Stimulated activated CD8-positive, alpha-beta memory T cell treated with anti-CD3 and anti-CD28 coated beads, Interleukin-7, amount 100 ng/mL, for 48 hours (primary cell): Measurements from ENCODE around the gene ZMYND19.
"Not testable (repeated sequence)": the region's sequence is repeated elsewhere in the genome, so short reads cannot be mapped to it uniquely, and the experiment has no call there.

ENCODE experiments used
- DNase-seq, 2 donors: peaks; one replicate each; pipeline ENCODE4 v3.0.0-alpha.2; 2020; ENCODE audit warnings: low read depth in 1 of 2; ENCODE audit errors: extremely low read depth in 1 of 2

The ZMYND19 gene

GRCh38 chr9:137590469-137591383 lies at the start of gene ZMYND19:
Gene ZMYND19, minus strand, starts transcription at chr9:137590512. Its CDS starts 249 bp downstream, at chr9:137590263.
- DNase-seq = peak; percentile 68 to 85

GRCh38 chr9:137639303-137640051 lies 49.2 kb upstream of the ZMYND19 start:
- DNase-seq = no peak

DNA sequence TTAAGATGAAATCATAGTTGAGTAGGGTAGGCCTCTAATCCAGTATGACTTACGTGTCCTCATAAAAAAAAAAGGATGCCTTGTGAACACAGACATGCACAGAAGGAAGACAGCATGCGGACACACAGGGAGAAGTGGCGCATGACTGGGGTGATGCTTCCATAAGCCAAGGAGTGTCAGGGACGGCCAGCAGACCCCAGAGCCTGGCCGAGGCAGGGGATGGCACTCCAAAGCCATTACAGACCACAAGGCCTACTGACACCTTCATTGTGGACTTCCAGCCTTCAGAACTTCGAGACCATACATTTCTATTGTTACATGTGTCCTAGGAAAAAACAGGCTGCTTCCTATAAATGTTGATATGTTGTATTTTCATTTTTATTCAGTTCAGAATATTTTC lies 48.4 kb upstream of the ZMYND19 start:
- no peak for DNase-seq

DNA sequence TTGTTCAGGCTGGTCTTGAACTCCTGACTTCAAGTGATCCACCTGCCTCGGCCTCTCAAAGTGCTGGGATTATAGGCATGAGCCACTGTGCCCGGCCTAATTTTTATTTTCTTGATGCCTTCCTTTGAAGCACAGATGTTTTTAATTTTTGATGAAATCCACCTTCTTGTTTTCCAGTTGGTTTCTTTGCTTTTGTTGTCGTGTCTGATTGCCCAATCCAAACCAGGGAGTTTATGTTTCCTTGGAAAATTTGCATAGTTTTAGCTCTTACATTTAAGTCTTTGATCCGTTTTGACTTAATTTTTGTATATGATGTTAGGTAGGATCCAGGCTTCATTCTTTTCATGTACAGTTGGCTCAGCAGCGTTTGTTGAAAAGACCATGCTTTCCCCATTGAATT lies 43.7 kb upstream of the ZMYND19 start:
- no peak for DNase-seq

DNA sequence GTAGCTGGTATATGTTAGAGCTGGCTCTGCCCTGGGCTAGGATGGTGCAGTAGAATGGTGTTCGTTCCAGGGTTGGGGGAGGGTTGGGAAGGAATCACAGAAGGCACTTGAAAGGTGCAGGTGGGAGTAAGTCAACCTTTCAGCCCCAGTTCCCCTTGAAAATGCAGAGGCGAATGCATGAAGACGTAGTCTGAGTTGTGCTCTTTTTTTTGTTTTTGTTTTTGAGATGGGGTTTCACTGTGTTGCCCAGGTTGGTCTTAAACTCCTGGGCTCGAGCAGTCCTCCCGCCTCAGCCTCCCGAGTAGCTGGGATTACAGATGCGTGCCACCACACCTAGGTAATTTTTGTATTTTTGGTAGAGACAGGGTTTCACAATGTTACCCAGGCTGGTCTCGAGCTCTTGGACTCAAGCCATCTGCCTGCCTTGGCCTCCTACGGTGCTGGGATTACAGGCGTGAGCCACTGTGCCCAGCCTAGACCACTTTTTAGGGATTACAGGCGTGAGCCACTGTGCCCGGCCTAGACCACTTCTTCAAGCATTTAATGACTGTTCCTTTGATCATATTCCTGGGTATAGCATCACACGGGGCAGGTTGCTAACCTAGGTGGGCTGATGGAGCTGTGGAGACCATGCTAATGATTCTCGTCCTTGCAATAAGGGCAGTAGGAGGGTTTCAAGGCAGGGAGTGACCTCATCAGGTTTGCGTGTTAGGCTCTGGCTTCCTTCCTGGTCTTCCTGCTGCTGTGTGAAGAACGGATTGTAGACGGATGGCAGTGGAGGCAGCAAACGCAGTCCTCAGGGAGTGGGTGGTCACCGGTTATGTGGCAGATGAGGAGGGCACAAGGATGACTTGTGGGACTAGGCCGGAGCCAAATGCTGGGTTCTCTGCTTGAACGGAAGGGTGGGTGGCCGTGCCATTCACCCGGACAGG lies 42.2 kb upstream of the ZMYND19 start:
- DNase-seq = no peak

DNA sequence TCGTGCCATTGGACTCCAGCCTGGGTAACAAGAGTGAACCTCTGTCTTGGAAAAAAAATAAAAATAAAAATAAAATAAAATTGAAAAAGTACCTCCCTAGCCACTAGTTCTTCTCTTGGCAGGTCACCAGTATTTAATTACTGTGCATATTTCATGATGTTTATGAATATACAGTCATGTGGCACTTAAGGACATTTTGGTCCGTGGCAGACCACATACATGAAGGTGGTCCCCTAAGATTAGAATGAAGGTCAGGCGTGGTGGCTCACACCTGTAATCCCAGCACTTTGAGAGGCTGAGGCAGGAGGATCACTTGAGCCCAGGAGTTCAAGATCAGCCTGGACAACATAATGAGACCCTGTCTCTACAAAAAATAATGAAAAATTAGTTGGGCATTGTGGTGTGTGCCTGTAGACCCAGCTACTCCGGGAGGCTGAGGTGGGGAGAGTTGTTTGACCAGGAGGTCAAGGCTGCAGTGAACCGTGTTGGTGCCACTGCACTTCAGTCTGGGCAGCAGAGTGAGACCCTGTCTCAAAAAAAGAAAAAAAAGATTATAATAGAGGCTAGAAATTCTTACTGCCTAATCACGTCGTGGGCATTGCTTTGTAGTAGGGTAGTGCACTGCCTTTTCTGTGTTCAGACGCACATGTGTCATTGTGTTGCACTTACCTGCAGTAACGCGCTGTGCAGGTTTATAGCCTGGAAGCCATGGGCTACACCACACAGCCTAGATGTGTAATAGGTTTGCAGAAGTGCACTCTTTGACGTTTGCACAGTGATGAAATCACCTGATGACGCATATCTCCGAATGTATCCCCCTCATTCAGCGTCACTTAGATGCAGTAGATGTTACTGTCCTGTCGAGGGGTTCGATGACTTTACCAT lies 41.3 kb upstream of the ZMYND19 start:
- DNase-seq = no peak

DNA sequence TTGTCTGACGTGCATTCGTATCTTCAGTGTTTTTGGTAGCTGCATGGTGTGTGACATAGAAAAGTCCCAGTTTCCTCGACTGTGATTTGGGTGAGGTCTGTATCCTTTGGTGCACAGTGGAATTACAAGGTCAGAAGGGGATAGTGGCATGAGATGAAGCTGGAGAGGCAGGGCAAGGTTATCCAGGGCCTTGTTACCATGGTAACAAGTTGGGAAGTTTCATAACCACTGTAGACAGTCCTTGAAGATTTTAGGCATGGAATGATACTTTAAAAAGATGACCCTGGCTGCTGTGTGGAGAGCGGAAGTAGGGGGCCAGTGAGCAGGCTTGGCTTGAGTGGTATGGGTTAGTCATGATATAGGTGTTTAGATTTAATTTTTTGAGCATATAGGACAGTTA lies 40.4 kb upstream of the ZMYND19 start:
- DNase-seq = no peak

GRCh38 chr9:137630126-137630525 lies 39.8 kb upstream of the ZMYND19 start:
- DNase-seq = no peak

GRCh38 chr9:137627406-137627805 lies 37.1 kb upstream of the ZMYND19 start:
- DNase-seq = not testable (repeated sequence)

DNA sequence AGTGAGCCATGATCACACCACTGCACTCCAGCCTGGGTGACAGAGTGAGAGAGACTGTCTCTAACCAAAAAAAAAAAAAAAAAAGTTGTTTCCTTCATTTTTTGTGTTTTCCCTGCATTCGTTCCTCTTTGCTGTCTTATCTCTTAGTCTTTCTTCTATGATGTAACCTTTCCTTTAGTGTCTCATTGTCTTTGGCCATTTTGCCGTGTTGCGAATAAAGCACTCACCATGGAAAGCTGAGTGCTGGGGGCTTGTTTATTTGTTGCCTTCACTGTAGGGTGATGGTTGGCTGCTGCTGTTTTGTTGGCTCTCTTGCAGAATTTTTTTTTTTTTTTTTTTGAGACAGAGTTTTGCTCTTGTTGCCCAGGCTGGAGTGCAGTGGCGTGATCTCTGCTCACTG lies 36.2 kb upstream of the ZMYND19 start:
- no peak for DNase-seq

- not testable (repeated sequence) for DNase-seq
These were observed 31.9 kb upstream of the ZMYND19 start for GRCh38 chr9:137622211-137622610.

DNA sequence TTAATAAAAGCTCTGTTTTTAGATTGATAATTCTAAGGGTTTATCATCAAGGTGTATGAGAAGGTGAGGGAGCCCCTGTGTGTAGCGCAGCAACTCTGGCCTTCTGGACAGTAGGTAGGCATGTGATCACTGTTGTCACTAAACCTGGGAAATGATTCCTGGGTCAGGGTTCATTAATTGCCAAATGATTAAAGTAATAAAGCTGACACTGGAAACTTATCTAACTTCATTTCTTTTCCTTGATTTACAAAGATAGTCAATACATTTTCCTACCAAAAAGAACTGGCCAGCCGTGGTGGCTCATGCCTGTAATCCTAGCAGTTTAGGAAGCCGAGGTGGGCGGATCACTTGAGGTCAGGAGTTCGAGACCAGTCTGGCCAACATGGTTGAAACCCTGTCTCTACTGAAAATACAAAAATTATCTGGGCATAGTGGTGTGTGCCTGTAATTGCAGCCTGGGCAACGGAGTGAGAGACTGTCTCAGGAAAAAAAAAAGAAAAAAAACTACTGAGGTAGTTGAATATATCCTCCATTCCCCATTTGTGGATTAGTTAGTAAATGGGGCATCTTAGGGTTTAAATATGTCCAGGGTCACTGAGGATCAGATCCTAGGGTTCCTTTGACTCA lies 30.9 kb upstream of the ZMYND19 start:
- no peak for DNase-seq

DNA sequence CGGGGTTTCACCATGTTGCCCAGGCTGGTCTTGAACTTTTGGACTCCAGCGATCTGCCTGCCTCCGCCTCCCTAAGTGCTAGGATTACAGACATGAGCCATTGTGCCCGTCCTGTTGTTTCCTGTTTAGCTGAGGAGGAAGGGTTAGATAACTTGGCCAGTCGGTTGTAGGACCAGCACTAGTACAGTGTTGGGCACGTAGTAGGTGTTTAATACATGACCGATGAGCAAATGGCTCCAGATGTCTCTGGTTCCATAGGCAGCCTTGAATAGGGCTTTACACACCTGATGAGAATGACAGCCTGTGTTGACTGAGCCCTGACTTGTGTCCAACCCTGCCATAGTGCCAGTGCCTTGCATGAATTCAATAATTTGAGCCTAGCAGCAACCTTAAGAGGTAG lies 30.3 kb upstream of the ZMYND19 start:
- DNase-seq = no peak

- DNase-seq = no peak
These were observed 29.7 kb upstream of the ZMYND19 start for GRCh38 chr9:137620048-137620405.

DNA sequence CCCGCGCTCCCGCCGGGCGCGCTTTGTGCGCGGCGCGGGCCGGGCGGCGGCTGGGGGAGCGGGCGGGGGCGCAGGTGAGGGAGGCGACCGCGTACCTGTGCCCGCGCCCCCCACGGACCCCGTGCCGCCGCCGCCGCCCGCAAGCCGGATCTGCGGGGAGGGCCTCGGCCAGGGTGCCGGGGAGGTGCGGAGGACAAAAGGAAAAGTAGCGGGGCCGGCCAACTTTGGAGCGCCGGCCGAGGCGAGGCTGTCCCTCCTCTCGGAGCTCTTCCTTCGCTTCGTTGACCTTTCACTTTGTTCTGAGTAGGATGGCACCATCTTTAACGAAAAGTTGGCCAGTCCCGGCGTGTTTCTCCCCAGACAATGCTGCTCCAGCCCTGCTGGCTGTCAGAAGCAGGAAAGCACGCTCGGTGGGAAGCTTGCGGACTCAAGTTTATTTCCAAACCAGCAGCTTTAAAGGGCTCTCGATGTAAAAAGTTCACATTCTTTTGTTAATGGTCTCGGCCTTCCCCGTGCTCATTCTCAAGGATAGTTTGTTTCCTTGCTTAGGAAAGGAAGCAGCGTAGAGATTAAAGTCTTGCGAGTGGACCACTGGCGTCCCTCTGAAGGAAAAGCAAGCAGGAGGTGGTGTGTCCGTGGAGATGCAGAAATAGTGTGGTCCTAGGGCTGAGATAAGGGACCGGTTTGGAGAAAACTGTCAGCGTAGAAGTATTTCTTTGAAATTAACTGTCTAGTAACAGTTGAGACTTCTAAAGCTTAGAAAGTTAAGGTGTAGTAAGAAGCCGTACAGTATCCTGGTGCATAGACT lies 29.1 kb upstream of the ZMYND19 start:
- no peak for DNase-seq

DNA sequence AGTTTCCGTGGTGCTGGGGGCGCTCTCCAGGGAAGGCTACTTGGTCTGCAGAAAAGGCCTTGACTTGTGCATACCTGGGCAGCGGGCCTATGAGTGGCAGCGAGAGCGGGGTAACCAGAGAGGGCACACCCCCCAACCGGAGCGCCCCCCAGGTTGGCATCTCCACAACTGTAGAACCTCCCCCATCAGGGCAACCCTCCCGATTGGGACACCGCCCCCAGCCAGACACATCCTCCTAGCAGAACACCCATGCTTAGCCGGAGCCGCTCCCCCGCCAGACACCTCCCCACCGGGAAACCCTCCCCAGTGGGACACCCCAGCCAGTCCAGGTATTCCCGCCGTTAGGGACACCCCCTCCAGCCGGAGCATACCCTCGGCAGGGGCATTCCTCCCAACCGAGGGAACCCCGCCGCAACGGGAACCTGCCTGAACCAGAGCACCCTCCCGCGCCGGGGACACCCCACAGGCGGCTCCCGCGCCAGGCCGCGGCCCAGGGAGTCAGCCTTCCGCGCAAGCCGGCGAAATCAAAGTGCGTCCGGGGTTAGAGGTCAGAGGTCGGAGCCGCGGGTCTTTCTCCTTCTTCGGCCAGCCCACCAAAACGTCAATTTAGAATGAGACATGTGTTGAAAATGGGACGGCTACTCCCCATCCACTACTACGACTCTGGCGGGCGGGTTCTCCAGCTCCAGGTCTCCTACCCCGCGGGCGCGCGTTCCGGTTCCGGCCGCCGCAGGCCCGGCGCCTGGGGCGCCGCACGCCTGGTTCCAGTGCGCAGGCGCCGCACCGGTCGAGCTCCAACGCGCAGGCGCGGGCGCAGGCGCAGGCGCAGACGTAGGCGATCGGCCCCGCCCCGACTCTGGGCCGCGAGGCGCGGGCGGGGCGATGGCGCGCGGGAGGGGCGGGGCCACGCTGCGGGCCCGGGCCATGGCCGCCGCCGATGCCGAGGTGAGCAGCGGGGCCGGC lies 28.1 kb upstream of the ZMYND19 start, which contains the start of gene EHMT1:
EHMT1 (plus strand) TSS at position 901 of the 963 bp plus-strand sequence; CDS start at position 925, 24 bp downstream.
- peak; percentile 61 to 83 for DNase-seq

GRCh38 chr9:137615387-137615871 lies 25.1 kb upstream of the ZMYND19 start:
- no peak for DNase-seq
